ENCODE measurements around the gene CTDSPL2.

CTDSPL2 gene

GRCh38 chr15:44566155-44566540 is 138.7 kb downstream of the CTDSPL2 start:
- Histone ChIP-seq H3K36me3 (replicated peaks) (peaks cover 65% of the 10 kb centered on the region), H3K4me3 (no peak overlapping the region), H3K9me3 (no peaks in the 10 kb centered on the region), H3K4me1 (peaks cover 2% of the 10 kb centered on the region; the same call in 1 of the 2 replicates), H3K27me3 (ENCODE audit: low read depth) (no peaks in the 10 kb centered on the region)
- in situ Hi-C loops (cut with MboI; ENCODE audit: low sequenced_read_pairs): no loop called here
- no peak for DNase-seq (ENCODE audit: low spot score in 2 of 2)

GRCh38 chr15:44568338-44568737 is 140.9 kb downstream of the CTDSPL2 start:
- Histone ChIP-seq H3K36me3 (replicated peaks) (peaks cover 46% of the 10 kb centered on the region), H3K9me3 (no peaks in the 10 kb centered on the region), H3K4me3 (no peak overlapping the region), H3K4me1 (no peaks in the 10 kb centered on the region), H3K27me3 (ENCODE audit: low read depth) (no peaks in the 10 kb centered on the region)
- in situ Hi-C loops (cut with MboI; ENCODE audit: low sequenced_read_pairs): no loop called here
- no peak for DNase-seq (ENCODE audit: low spot score in 2 of 2)

GRCh38 chr15:44569316-44569715 is 141.9 kb downstream of the CTDSPL2 start:
- Histone ChIP-seq H3K9me3 (no peaks in the 10 kb centered on the region), H3K4me3 (no peak overlapping the region), H3K36me3 (replicated peaks) (peaks cover 36% of the 10 kb centered on the region), H3K27me3 (ENCODE audit: low read depth) (no peaks in the 10 kb centered on the region), H3K4me1 (no peaks in the 10 kb centered on the region)
- no peak for DNase-seq (ENCODE audit: low spot score in 2 of 2)
- in situ Hi-C loops (cut with MboI; ENCODE audit: low sequenced_read_pairs): no loop called here

- in situ Hi-C loops (cut with MboI; ENCODE audit: low sequenced_read_pairs): no loop called here
- Histone ChIP-seq H3K9me3 (no peaks in the 10 kb centered on the region), H3K36me3 (replicated peaks) (peaks cover 26% of the 10 kb centered on the region), H3K4me1 (no peaks in the 10 kb centered on the region), H3K27me3 (ENCODE audit: low read depth) (no peaks in the 10 kb centered on the region), H3K4me3 (no peak overlapping the region)
- no peak for DNase-seq (ENCODE audit: low spot score in 2 of 2)
Measured at GRCh38 chr15:44570361-44570760, 142.9 kb downstream of the CTDSPL2 start.

- Histone ChIP-seq H3K27me3 (ENCODE audit: low read depth) (no peaks in the 10 kb centered on the region), H3K9me3 (no peaks in the 10 kb centered on the region), H3K4me1 (no peaks in the 10 kb centered on the region), H3K4me3 (no peak overlapping the region), H3K36me3 (replicated peaks) (peaks cover 7% of the 10 kb centered on the region)
- in situ Hi-C loops (cut with MboI; ENCODE audit: low sequenced_read_pairs): no loop called here
- no peak for DNase-seq (ENCODE audit: low spot score in 2 of 2)
Measured at GRCh38 chr15:44573386-44573785, 146.0 kb downstream of the CTDSPL2 start.

DNA sequence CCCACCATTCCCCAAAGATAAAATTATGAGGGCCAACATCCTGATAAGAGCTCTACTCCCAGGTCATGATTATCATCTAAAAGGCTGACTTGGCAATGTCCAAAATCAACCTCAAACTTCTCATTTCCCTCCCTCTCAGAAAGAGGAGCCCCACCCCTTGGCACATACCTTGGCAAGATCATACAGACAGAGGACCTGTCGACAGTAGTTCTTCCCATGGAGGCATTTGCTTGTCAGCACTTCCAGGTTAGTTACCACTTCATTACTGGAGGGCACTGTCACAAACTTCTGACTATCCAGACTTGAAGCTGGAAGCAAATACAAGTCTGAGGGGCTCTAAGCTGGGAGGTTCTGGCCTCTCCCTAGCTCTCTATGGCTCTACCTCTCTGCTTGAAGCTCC is 147.3 kb downstream of the CTDSPL2 start:
- H3K36me3 ChIP-seq (replicated peaks): peaks cover 3% of the 10 kb centered on the region
- no peak overlapping the region for H3K4me3 ChIP-seq
- DNase-seq (ENCODE audit: low spot score in 2 of 2): no peak
- H3K4me1 ChIP-seq: no peaks in the 10 kb centered on the region
- no peaks in the 10 kb centered on the region for H3K9me3 ChIP-seq
- in situ Hi-C loops (cut with MboI; ENCODE audit: low sequenced_read_pairs): no loop called here
- no peaks in the 10 kb centered on the region for H3K27me3 ChIP-seq (ENCODE audit: low read depth)
